ENCODE results near the gene USP1. TPM values are rescaled to one million over a fixed set of nuclear protein-coding genes. Genes with fewer than 3 reads are reported as not detected.

The USP1 gene
- total RNA-seq, 2 experiments from 2014 or later: 26.2 to 28.3 TPM

DNA sequence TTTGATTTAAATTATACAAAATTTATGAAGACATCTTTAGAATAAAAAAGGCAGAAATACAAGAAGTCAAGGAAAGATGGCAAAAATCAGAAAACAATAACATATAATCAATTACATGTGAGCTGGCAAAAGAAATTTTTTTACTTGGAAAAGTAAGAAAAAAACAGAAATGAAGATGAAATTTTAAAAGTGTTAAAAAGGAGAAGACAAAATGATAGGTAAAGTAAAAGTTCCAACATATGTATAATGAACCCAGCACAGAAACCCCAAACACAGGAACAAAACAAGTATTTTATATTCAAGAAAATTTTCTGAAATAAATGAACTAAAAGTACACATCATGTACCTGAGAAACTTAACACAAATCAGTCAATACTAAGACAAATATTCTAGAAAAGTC lies 63.4 kb downstream of the USP1 start:
- H3K9me3 Mint-ChIP-seq: no peaks in the 10 kb centered on the region
- ChIA-PET CTCF (no interaction called here), POLR2A (no interaction called here)
- intact Hi-C loops (cut with DNase I, micrococcal nuclease): no loop called here
- no peaks in the 10 kb centered on the region for H3K4me1 ChIP-seq (ENCODE audit: insufficient read depth, low read length)
- DNase-seq (no peak), ATAC-seq (ENCODE audit: poor library complexity) (no peak)
- no peak overlapping the region for H3K4me3 ChIP-seq (ENCODE audit: low read length)
- H3K36me3 ChIP-seq (ENCODE audit: insufficient read depth, low read length): no peaks in the 10 kb centered on the region
- H3K27ac Mint-ChIP-seq: no peak overlapping the region
- H3K4me3 Mint-ChIP-seq: no peak overlapping the region
- no peaks in the 10 kb centered on the region for H3K27me3 ChIP-seq (ENCODE audit: control insufficient read depth in 1 of 2, insufficient read depth in 2 of 2, low read length in 2 of 2)
- peaks cover 22% of the 10 kb centered on the region for H3K36me3 Mint-ChIP-seq (ENCODE audit: low read depth)
- no peaks in the 10 kb centered on the region for H3K4me1 Mint-ChIP-seq (ENCODE audit: low read depth)
- no peaks in the 10 kb centered on the region for H3K9me3 ChIP-seq (ENCODE audit: control insufficient read depth in 1 of 2, insufficient read depth in 1 of 2, low read length in 2 of 2)
- no peak overlapping the region for H3K27ac ChIP-seq (ENCODE audit: low read depth in 1 of 2, low read length in 2 of 2)
- H3K27me3 Mint-ChIP-seq: no peaks in the 10 kb centered on the region
- TF ChIP-seq, protein P1, sequence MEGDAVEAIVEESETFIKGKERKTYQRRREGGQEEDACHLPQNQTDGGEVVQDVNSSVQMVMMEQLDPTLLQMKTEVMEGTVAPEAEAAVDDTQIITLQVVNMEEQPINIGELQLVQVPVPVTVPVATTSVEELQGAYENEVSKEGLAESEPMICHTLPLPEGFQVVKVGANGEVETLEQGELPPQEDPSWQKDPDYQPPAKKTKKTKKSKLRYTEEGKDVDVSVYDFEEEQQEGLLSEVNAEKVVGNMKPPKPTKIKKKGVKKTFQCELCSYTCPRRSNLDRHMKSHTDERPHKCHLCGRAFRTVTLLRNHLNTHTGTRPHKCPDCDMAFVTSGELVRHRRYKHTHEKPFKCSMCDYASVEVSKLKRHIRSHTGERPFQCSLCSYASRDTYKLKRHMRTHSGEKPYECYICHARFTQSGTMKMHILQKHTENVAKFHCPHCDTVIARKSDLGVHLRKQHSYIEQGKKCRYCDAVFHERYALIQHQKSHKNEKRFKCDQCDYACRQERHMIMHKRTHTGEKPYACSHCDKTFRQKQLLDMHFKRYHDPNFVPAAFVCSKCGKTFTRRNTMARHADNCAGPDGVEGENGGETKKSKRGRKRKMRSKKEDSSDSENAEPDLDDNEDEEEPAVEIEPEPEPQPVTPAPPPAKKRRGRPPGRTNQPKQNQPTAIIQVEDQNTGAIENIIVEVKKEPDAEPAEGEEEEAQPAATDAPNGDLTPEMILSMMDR (IDR thresholded peaks at IDR 0.05): no peak

Other genes with a start within 250 kb of the USP1 start
- under 1 TPM in 1 of 2 experiments, not detected in 1; 0.06 TPM for gene L1TD1, start 242.2 kb upstream of the USP1 start, total RNA-seq
- not detected for gene KANK4, start 117.6 kb upstream of the USP1 start, total RNA-seq
- not detected for gene ANGPTL3, start 160.5 kb downstream of the USP1 start, total RNA-seq